Measurements from ENCODE around the gene VRK2.
"Not testable (repeated sequence)": the region's sequence is repeated elsewhere in the genome, so short reads cannot be mapped to it uniquely, and the experiment has no call there.

Gene VRK2

DNA sequence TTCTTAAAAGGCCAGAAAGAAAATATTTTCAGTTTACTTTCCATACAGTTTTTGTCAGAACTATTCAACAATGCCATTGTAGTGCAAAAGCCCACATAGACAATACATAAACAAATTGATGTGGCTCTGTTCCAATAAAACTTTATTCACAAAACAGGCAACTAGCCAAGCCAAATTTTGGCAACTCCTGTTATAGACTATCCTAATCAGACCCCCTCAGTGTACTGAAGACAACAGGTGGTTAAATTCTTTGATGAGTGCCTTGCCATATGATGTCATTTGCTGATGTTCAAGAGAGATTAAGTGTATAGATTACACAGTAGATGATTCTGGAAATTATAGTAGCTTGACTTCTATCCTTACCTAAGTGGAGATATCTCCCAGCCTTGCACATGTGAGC is 111.1 kb downstream of the VRK2 start:
- H3K23ac ChIP-seq (ENCODE audit: low read length): no peak overlapping the region
- H2AFZ ChIP-seq (ENCODE audit: insufficient read depth, low read length, poor library complexity): no peak overlapping the region
- H3K14ac ChIP-seq (ENCODE audit: low read length): no peak overlapping the region
- H2AK5ac ChIP-seq (ENCODE audit: low read length): no peak overlapping the region
- H3K4me1 ChIP-seq (ENCODE audit: control insufficient read depth in 1 of 2, insufficient read depth in 2 of 2, low read length in 2 of 2): no peaks in the 10 kb centered on the region
- H4K8ac ChIP-seq (ENCODE audit: low read depth, low read length): no peak overlapping the region
- no peak overlapping the region for H3K4ac ChIP-seq (ENCODE audit: low read depth, low read length)
- DNase-seq: no peak
- peaks cover 0 to 2% of the 10 kb centered on the region in 2 experiments for H3K36me3 ChIP-seq (ENCODE audit: control insufficient read depth in 1 of 2, insufficient read depth in 2 of 2, low read length in 2 of 2)
- no peaks in the 10 kb centered on the region for H3K27me3 ChIP-seq (ENCODE audit: insufficient read depth, low read length)
- H4K12ac ChIP-seq (ENCODE audit: low read depth, low read length): no peak overlapping the region
- no peak overlapping the region for H3K27ac ChIP-seq (ENCODE audit: low read depth, low read length)
- no peak overlapping the region for H3K4me2 ChIP-seq (ENCODE audit: low read length)
- H3K9ac ChIP-seq (ENCODE audit: low read length): no peak overlapping the region
- no peaks in the 10 kb centered on the region for H3K9me3 ChIP-seq (ENCODE audit: insufficient read depth, low read depth, low read length)
- H2BK120ac ChIP-seq (ENCODE audit: insufficient read depth, low read length, poor library complexity): no peak overlapping the region
- no peak overlapping the region for H2BK5ac ChIP-seq (ENCODE audit: low read depth, low read length, poor library complexity)
- no peaks in the 10 kb centered on the region for H3K79me2 ChIP-seq (ENCODE audit: control insufficient read depth, insufficient read depth, low read length, poor library complexity)
- H3K18ac ChIP-seq (ENCODE audit: low read length): no peak overlapping the region
- no peak overlapping the region for H4K91ac ChIP-seq (ENCODE audit: low read depth, low read length)
- no peak overlapping the region for H3K4me3 ChIP-seq (ENCODE audit: low read depth, low read length)
- no peak overlapping the region for H2BK12ac ChIP-seq (ENCODE audit: low read length)
- no peaks in the 10 kb centered on the region for H3K79me1 ChIP-seq (ENCODE audit: low read length)

DNA sequence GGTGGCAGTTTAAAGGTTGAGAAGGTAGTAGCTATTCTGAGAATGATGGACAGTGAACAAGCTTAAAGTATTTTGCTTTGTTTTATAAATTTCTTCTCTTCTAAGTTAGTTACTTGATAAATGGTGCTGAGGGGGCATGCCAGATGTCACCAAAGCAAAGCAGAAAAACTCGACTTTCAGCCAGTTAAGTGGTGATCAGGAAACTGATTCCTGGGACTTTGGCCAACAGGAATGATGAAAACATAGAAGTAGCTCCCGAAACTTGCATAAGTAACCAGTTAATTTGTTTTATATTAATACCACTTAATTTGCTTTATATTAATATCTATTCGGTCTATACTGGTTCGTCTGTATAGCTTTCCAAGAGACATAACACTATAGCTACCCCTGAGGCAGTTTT is 111.9 kb downstream of the VRK2 start:
- Histone ChIP-seq H3K14ac (ENCODE audit: low read length) (no peak overlapping the region), H3K79me2 (ENCODE audit: control insufficient read depth, insufficient read depth, low read length, poor library complexity) (no peaks in the 10 kb centered on the region), H3K79me1 (ENCODE audit: low read length) (no peaks in the 10 kb centered on the region), H3K27ac (ENCODE audit: low read depth, low read length) (no peak overlapping the region), H3K4me3 (ENCODE audit: low read depth, low read length) (no peak overlapping the region), H2AFZ (ENCODE audit: insufficient read depth, low read length, poor library complexity) (no peak overlapping the region), H3K18ac (ENCODE audit: low read length) (no peak overlapping the region), H3K9ac (ENCODE audit: low read length) (no peak overlapping the region), H2AK5ac (ENCODE audit: low read length) (no peak overlapping the region), H3K4ac (ENCODE audit: low read depth, low read length) (no peak overlapping the region), H3K4me2 (ENCODE audit: low read length) (no peak overlapping the region), H4K12ac (ENCODE audit: low read depth, low read length) (no peak overlapping the region), H3K4me1 (ENCODE audit: control insufficient read depth in 1 of 2, insufficient read depth in 2 of 2, low read length in 2 of 2) (no peaks in the 10 kb centered on the region), H3K9me3 (ENCODE audit: insufficient read depth, low read depth, low read length) (no peaks in the 10 kb centered on the region), H4K8ac (ENCODE audit: low read depth, low read length) (no peak overlapping the region), H2BK120ac (ENCODE audit: insufficient read depth, low read length, poor library complexity) (no peak overlapping the region), H3K23ac (ENCODE audit: low read length) (no peak overlapping the region), H3K36me3 (ENCODE audit: control insufficient read depth in 1 of 2, insufficient read depth in 2 of 2, low read length in 2 of 2) (peaks cover 0 to 2% of the 10 kb centered on the region in 2 experiments), H2BK12ac (ENCODE audit: low read length) (no peak overlapping the region), H2BK5ac (ENCODE audit: low read depth, low read length, poor library complexity) (no peak overlapping the region), H3K27me3 (ENCODE audit: insufficient read depth, low read length) (no peaks in the 10 kb centered on the region), H4K91ac (ENCODE audit: low read depth, low read length) (no peak overlapping the region)
- DNase-seq: no peak
- no CpG with 5 or more reads among the region's 4 CpGs for WGBS (ENCODE audit: extremely low coverage, insufficient coverage, insufficient read length)

- Histone ChIP-seq H3K9me3 (ENCODE audit: insufficient read depth, low read depth, low read length) (no peaks in the 10 kb centered on the region), H4K8ac (ENCODE audit: low read depth, low read length) (no peak overlapping the region), H3K27ac (ENCODE audit: low read depth, low read length) (no peak overlapping the region), H2BK120ac (ENCODE audit: insufficient read depth, low read length, poor library complexity) (no peak overlapping the region), H3K23ac (ENCODE audit: low read length) (no peak overlapping the region), H3K79me2 (ENCODE audit: control insufficient read depth, insufficient read depth, low read length, poor library complexity) (no peaks in the 10 kb centered on the region), H3K9ac (ENCODE audit: low read length) (no peak overlapping the region), H4K12ac (ENCODE audit: low read depth, low read length) (no peak overlapping the region), H3K4me1 (ENCODE audit: control insufficient read depth in 1 of 2, insufficient read depth in 2 of 2, low read length in 2 of 2) (no peaks in the 10 kb centered on the region), H2BK5ac (ENCODE audit: low read depth, low read length, poor library complexity) (no peak overlapping the region), H3K4me2 (ENCODE audit: low read length) (no peak overlapping the region), H3K18ac (ENCODE audit: low read length) (no peak overlapping the region), H2BK12ac (ENCODE audit: low read length) (no peak overlapping the region), H3K79me1 (ENCODE audit: low read length) (no peaks in the 10 kb centered on the region), H3K4ac (ENCODE audit: low read depth, low read length) (no peak overlapping the region), H4K91ac (ENCODE audit: low read depth, low read length) (no peak overlapping the region), H3K36me3 (ENCODE audit: control insufficient read depth in 1 of 2, insufficient read depth in 2 of 2, low read length in 2 of 2) (peaks cover 0 to 3% of the 10 kb centered on the region in 2 experiments), H3K14ac (ENCODE audit: low read length) (no peak overlapping the region), H3K4me3 (ENCODE audit: low read depth, low read length) (no peak overlapping the region), H3K27me3 (ENCODE audit: insufficient read depth, low read length) (no peaks in the 10 kb centered on the region), H2AFZ (ENCODE audit: insufficient read depth, low read length, poor library complexity) (no peak overlapping the region), H2AK5ac (ENCODE audit: low read length) (no peak overlapping the region)
- WGBS (ENCODE audit: extremely low coverage, insufficient coverage, insufficient read length): no CpG with 5 or more reads among the region's 3 CpGs
- DNase-seq: no peak
These were observed 117.3 kb downstream of the VRK2 start for GRCh38 chr2:58163913-58164312.

- not testable (repeated sequence) for H4K12ac ChIP-seq (ENCODE audit: low read depth, low read length); H3K9me3 ChIP-seq (ENCODE audit: insufficient read depth, low read depth, low read length); H3K36me3 ChIP-seq (ENCODE audit: control insufficient read depth in 1 of 2, insufficient read depth in 2 of 2, low read length in 2 of 2); H2AK5ac ChIP-seq (ENCODE audit: low read length); H4K91ac ChIP-seq (ENCODE audit: low read depth, low read length); H2BK12ac ChIP-seq (ENCODE audit: low read length); H3K23ac ChIP-seq (ENCODE audit: low read length); H2AFZ ChIP-seq (ENCODE audit: insufficient read depth, low read length, poor library complexity); H3K79me2 ChIP-seq (ENCODE audit: control insufficient read depth, insufficient read depth, low read length, poor library complexity); H3K14ac ChIP-seq (ENCODE audit: low read length); H3K27me3 ChIP-seq (ENCODE audit: insufficient read depth, low read length); H3K79me1 ChIP-seq (ENCODE audit: low read length); H3K27ac ChIP-seq (ENCODE audit: low read depth, low read length); H3K4ac ChIP-seq (ENCODE audit: low read depth, low read length); H2BK5ac ChIP-seq (ENCODE audit: low read depth, low read length, poor library complexity); H3K4me3 ChIP-seq (ENCODE audit: low read depth, low read length); H3K9ac ChIP-seq (ENCODE audit: low read length); DNase-seq; H3K4me1 ChIP-seq (ENCODE audit: control insufficient read depth in 1 of 2, insufficient read depth in 2 of 2, low read length in 2 of 2); H3K4me2 ChIP-seq (ENCODE audit: low read length); H3K18ac ChIP-seq (ENCODE audit: low read length); H4K8ac ChIP-seq (ENCODE audit: low read depth, low read length); H2BK120ac ChIP-seq (ENCODE audit: insufficient read depth, low read length, poor library complexity)
- no CpG with 5 or more reads among the region's 6 CpGs for WGBS (ENCODE audit: extremely low coverage, insufficient coverage, insufficient read length)
These were observed 121.5 kb downstream of the VRK2 start for GRCh38 chr2:58168130-58168529.

DNA sequence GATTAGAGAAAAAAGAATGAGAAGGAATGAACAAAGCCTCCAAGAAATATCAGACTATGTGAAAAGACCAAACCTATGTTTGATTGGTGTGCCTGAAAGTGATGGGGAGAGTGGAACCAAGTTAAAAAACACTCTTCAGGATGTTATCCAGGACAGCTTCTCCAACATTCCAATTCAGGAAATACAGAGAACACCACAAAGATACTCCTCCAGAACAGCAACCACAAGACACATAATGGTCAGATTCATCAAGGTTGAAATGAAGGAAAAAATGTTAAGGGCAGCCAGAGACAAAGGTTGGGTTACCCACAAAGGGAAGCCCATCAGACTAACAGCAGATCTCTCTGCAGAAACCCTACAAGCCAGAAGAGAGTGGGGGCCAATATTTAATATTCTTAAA is 123.2 kb downstream of the VRK2 start:
- H3K4me3 ChIP-seq (ENCODE audit: low read depth, low read length); H3K9ac ChIP-seq (ENCODE audit: low read length); H2BK120ac ChIP-seq (ENCODE audit: insufficient read depth, low read length, poor library complexity); H4K91ac ChIP-seq (ENCODE audit: low read depth, low read length); H3K4ac ChIP-seq (ENCODE audit: low read depth, low read length); H2AK5ac ChIP-seq (ENCODE audit: low read length); H3K36me3 ChIP-seq (ENCODE audit: control insufficient read depth in 1 of 2, insufficient read depth in 2 of 2, low read length in 2 of 2); H3K27me3 ChIP-seq (ENCODE audit: insufficient read depth, low read length); H3K4me2 ChIP-seq (ENCODE audit: low read length); H3K9me3 ChIP-seq (ENCODE audit: insufficient read depth, low read depth, low read length); H4K12ac ChIP-seq (ENCODE audit: low read depth, low read length); H2BK5ac ChIP-seq (ENCODE audit: low read depth, low read length, poor library complexity); H3K14ac ChIP-seq (ENCODE audit: low read length); H3K79me1 ChIP-seq (ENCODE audit: low read length); H3K79me2 ChIP-seq (ENCODE audit: control insufficient read depth, insufficient read depth, low read length, poor library complexity); H3K27ac ChIP-seq (ENCODE audit: low read depth, low read length); H4K8ac ChIP-seq (ENCODE audit: low read depth, low read length); H3K4me1 ChIP-seq (ENCODE audit: control insufficient read depth in 1 of 2, insufficient read depth in 2 of 2, low read length in 2 of 2); H3K23ac ChIP-seq (ENCODE audit: low read length); H2AFZ ChIP-seq (ENCODE audit: insufficient read depth, low read length, poor library complexity); H3K18ac ChIP-seq (ENCODE audit: low read length); DNase-seq; H2BK12ac ChIP-seq (ENCODE audit: low read length): not testable (repeated sequence)

All from trophoblast cell (in vitro differentiated cells and primary cell).